GM12878 (cell line): ENCODE measurements around the gene EIF2B5. TPM values are rescaled to one million over a fixed set of nuclear protein-coding genes. Genes with fewer than 3 reads are reported as not detected.

ENCODE experiments used
- ATAC-seq: fragments of 200-7000 bp; cut with Tn5 transposase; 3 replicates; pipeline ENCODE4 v1.9.1; 2020; ENCODE audit warnings: mild to moderate bottlenecking, moderate library complexity
- BruUV-seq: library from RNA; stranded (reverse); fragments of 400-500 nt; replicated peaks from 2 replicates; lab custom pipeline; 2021; lab: Mats Ljungman, UMichigan
- CTCF ChIA-PET: fragments of 300-600 bp; sonication (Branson Sonifier 250); formaldehyde crosslinking; extraction: SDS; loops from one replicate; lab custom pipeline; 2021; ENCODE audit warnings: inconsistent platforms; lab: Yijun Ruan, JAX
- POLR2A ChIA-PET: fragments of 350-600 bp; formaldehyde crosslinking; extraction: SDS; loops from one replicate; lab custom pipeline; 2021; ENCODE audit warnings: inconsistent platforms; lab: Charles Lee
- RAD21 ChIA-PET: fragments of 300-600 bp; sonication (Branson Sonifier 250); formaldehyde crosslinking; loops from one replicate; lab custom pipeline; 2023; ENCODE audit warnings: antibody characterized with exemption; ENCODE audit not compliant: unreplicated experiment; lab: Charles Lee
- SMC1A ChIA-PET: fragments of 300-600 bp; sonication (Branson Sonifier 250); formaldehyde crosslinking; loops from one replicate; lab custom pipeline; 2023; ENCODE audit not compliant: unreplicated experiment, uncharacterized antibody; lab: Charles Lee
- DNase-seq: peaks from one replicate; pipeline ENCODE4 v3.0.0-alpha.2; 2011; ENCODE audit warnings: low read depth, low spot score
- FAIRE-seq: peaks from 3 replicates; lab custom pipeline; 2011; peaks lifted over from hg19 to GRCh38; lab: Jason Lieb, UNC
- H2AFZ ChIP-seq: 2 replicates; pipeline ENCODE4 v1.6.0; 2011; ENCODE audit warnings: low read depth, low read length, control low read depth; ENCODE audit not compliant: control insufficient read depth
- H3K27ac ChIP-seq: 2 replicates; pipeline ENCODE4 v1.5.1; 2011; ENCODE audit warnings: control low read depth; ENCODE audit not compliant: control insufficient read depth, insufficient read depth
- H3K27me3 ChIP-seq, 2 experiments: replicated peaks in 1 of 2; 2 replicates each; pipeline versions ENCODE4 v1.6.0 to v1.6.1; 2011; ENCODE audit warnings: low read length in 1 of 2; ENCODE audit not compliant: control insufficient read depth in 2 of 2, insufficient read depth in 2 of 2
- H3K36me3 ChIP-seq, 2 experiments: 2 replicates each; pipeline ENCODE4 v1.5.1; 2011; ENCODE audit warnings: low read length in 1 of 2; ENCODE audit not compliant: control insufficient read depth in 2 of 2, insufficient read depth in 2 of 2
- H3K4me1 ChIP-seq: 2 replicates; pipeline ENCODE4 v1.6.1; 2011; ENCODE audit warnings: mild to moderate bottlenecking, low read length, moderate library complexity, mixed read lengths; ENCODE audit not compliant: control insufficient read depth, insufficient read depth
- H3K4me2 ChIP-seq: 2 replicates; pipeline ENCODE4 v1.6.0; 2011; ENCODE audit warnings: control low read depth; ENCODE audit not compliant: control insufficient read depth, insufficient read depth
- H3K4me3 ChIP-seq: fragments of 200-600 bp; sonication (generic); 2 replicates; pipeline ENCODE4 v1.5.1; 2016
- H3K79me2 ChIP-seq: 2 replicates; pipeline ENCODE4 v1.6.0; 2011; ENCODE audit warnings: low read length; ENCODE audit not compliant: control insufficient read depth, insufficient read depth
- H3K9ac ChIP-seq: 2 replicates; pipeline ENCODE4 v1.8.0; 2011; ENCODE audit warnings: low read length, control low read depth, mixed read lengths; ENCODE audit not compliant: control insufficient read depth, insufficient read depth
- H3K9me3 ChIP-seq: replicated peaks from 3 replicates; pipeline ENCODE4 v1.5.1; 2011; ENCODE audit warnings: mild to moderate bottlenecking, low read length; ENCODE audit not compliant: control insufficient read depth, insufficient read depth
- H4K20me1 ChIP-seq: 2 replicates; pipeline ENCODE4 v1.6.0; 2011; ENCODE audit not compliant: control insufficient read depth, insufficient read depth
- CEBPZ ChIP-seq: fragments of 150-350 bp; IDR thresholded peaks from 2 replicates; pipeline ENCODE4 v1.6.1; 2016; ENCODE audit warnings: low read depth, low read length
- EGR1 ChIP-seq, 2 experiments: IDR thresholded peaks; 1 replicate in 1 of 2; 2 replicates in 1 of 2; pipeline ENCODE4 v1.6.1; 2011 to 2012; ENCODE audit warnings: low read depth in 2 of 2, low read length in 2 of 2, borderline replicate concordance in 1 of 2, mild to moderate bottlenecking in 1 of 2, moderate library complexity in 1 of 2
- IRF5 ChIP-seq: fragments of 450-650 bp; IDR thresholded peaks from 2 replicates; pipeline ENCODE4 v1.6.1; 2017; ENCODE audit warnings: borderline replicate concordance
- POU2F2 ChIP-seq: IDR thresholded peaks from 3 replicates; pipeline ENCODE4 v1.6.1; 2011; ENCODE audit warnings: low read depth, mild to moderate bottlenecking, low read length, borderline replicate concordance
- RUNX3 ChIP-seq: IDR thresholded peaks from 2 replicates; pipeline ENCODE4 v1.6.1; 2012; ENCODE audit warnings: low read length, inconsistent platforms
- SP1 ChIP-seq: IDR thresholded peaks from one replicate; pipeline ENCODE4 v1.6.1; 2011; ENCODE audit warnings: low read depth, low read length
- ZNF622 ChIP-seq: fragments of 450-650 bp; IDR thresholded peaks from 2 replicates; pipeline ENCODE4 v1.6.1; 2017; ENCODE audit warnings: mild to moderate bottlenecking, inconsistent platforms
- WGBS: methylation state at CpG from one replicate; pipeline ENCODE4 v1.1.6; 2016; ENCODE audit warnings: low lambda C conversion rate; ENCODE audit not compliant: insufficient replicate concordance, insufficient coverage; ENCODE audit errors: missing lambda C conversion rate; 5-methylcytosine and 5-hydroxymethylcytosine counted together
- in situ Hi-C: fragments of 300-500 bp; cut with MboI; formaldehyde crosslinking; loops from 9 replicates; pipeline ENCODE4 v1.14.3; 2018; ENCODE audit warnings: mixed read lengths
- intact Hi-C: fragments of 100-400 bp; cut with micrococcal nuclease; formaldehyde crosslinking; loops from one replicate; pipeline ENCODE4 v1.14.2; 2022; ENCODE audit not compliant: unreplicated experiment
- polyA plus RNA-seq, 11 experiments: library from polyadenylated mRNA; depleted of rRNA in 4 of 11; unstranded in 6 of 11; stranded (reverse) in 5 of 11; fragments of >200 nt; fragmentation: Nextera tagmentation in 4 of 11; fragmentation: Illumina TruSeq in 1 of 11; extraction: Ambion mirVana in 4 of 11; extraction: Trizol in 1 of 11; gene quantifications; 1 replicate in 1 of 11; 2 replicates in 10 of 11; pipeline versions ENCODE4 v1.2.1 to v1.2.3, GENCODE V29; 2011 to 2016; ENCODE audit warnings: inconsistent platforms in 2 of 11, missing spikeins in 2 of 11, low read depth in 1 of 11
- total RNA-seq, 4 experiments: library from RNA; depleted of rRNA in 3 of 4; stranded (reverse); fragments of >200 nt in 3 of 4; fragmentation: Illumina TruSeq in 1 of 4; extraction: Trizol in 1 of 4; gene quantifications; 2 replicates each; pipeline versions ENCODE4 v1.2.1 to v1.2.3, GENCODE V29; 2013 to 2021

The EIF2B5 gene
- total and polyA plus RNA-seq, 10 of the 15 experiments (the other 5 are each of a cell fraction or from before 2014, with no cell fraction given): 13.7 to 82.7 (median 52.2) TPM

GRCh38 chr3:184140436-184140835, 5.3 kb downstream of the EIF2B5 start:
- Histone ChIP-seq H3K79me2 (peaks cover 27% of the 10 kb centered on the region), H3K9me3 (no peaks in the 10 kb centered on the region), H3K27me3 (no peaks in the 10 kb centered on the region)
- POLR2A ChIA-PET: no interaction called here
- 95% methylated on average over 8 of the region's 10 CpGs for WGBS
- TF ChIP-seq RUNX3 (no peak), EGR1 (IDR thresholded peaks at IDR 0.05; ENCODE audit: borderline replicate concordance in 1 of 2, low read depth in 2 of 2, low read length in 2 of 2) (no peak), ZNF622 (no peak), SP1 (no peak), CEBPZ (no peak), POU2F2 (no peak), IRF5 (no peak)
- TF ChIP-seq, all 136 proteins: peak for 0
- Histone ChIP-seq H3K4me2 (no peak overlapping the region), H3K27ac (no peak overlapping the region), H3K4me1 (peaks cover 4% of the 10 kb centered on the region; the same call in 1 of the 2 replicates), H3K9ac (no peak overlapping the region), H2AFZ (no peak overlapping the region), H4K20me1 (no peaks in the 10 kb centered on the region), H3K4me3 (no peak overlapping the region), H3K36me3 (peaks cover 24 to 34% of the 10 kb centered on the region in 2 experiments)
- no peak for FAIRE-seq
- ChIA-PET SMC1A (no interaction called here), RAD21 (no interaction called here), CTCF (no interaction called here)
- ATAC-seq: no peak
- in situ Hi-C loops: no loop called here
- BruUV-seq: no TSS peak
- intact Hi-C loops: no loop called here
- no peak for DNase-seq
